Left lung (tissue), 10 donors: Measurements from ENCODE around the gene CFL1. TPM values are rescaled to one million over a fixed set of nuclear protein-coding genes. Genes with fewer than 3 reads are reported as not detected.
"Not testable (repeated sequence)": the region's sequence is repeated elsewhere in the genome, so short reads cannot be mapped to it uniquely, and the experiment has no call there.

ENCODE experiments used
- ATAC-seq: fragments of 200-7000 bp; cut with Tn5 transposase; one replicate; pipeline ENCODE4 v1.9.1; 2020; ENCODE audit warnings: moderate library complexity
- DNase-seq, 4 donors: peaks; one replicate each; pipeline ENCODE4 v3.0.0-alpha.2; 2013 to 2020
- H3K27ac ChIP-seq, 2 donors: fragments of 200-600 bp; sonication (generic) in 1 of 2; one replicate each; pipeline versions ENCODE4 v1.5.0 to v1.8.0; 2020 to 2021
- H3K27me3 ChIP-seq, 2 donors: fragments of 200-600 bp; sonication (generic) in 1 of 2; one replicate each; pipeline versions ENCODE4 v1.5.0 to v1.8.0; 2020 to 2021
- H3K36me3 ChIP-seq, 2 donors: fragments of 200-600 bp; sonication (generic) in 1 of 2; one replicate each; pipeline versions ENCODE4 v1.5.0 to v1.8.0; 2020 to 2021
- H3K4me1 ChIP-seq, 2 donors: fragments of 200-600 bp; one replicate each; pipeline ENCODE4 v1.8.0; 2021
- H3K4me3 ChIP-seq, 2 donors: fragments of 200-600 bp; sonication (generic) in 1 of 2; one replicate each; pipeline versions ENCODE4 v1.5.0 to v1.8.0; 2020 to 2021; ENCODE audit warnings: mild to moderate bottlenecking in 1 of 2
- H3K9me3 ChIP-seq, 2 donors: fragments of 200-600 bp; sonication (generic) in 1 of 2; one replicate each; pipeline versions ENCODE4 v1.5.0 to v1.8.0; 2020 to 2021
- intact Hi-C, 2 donors: fragments of 100-400 bp; cut with DNase I; formaldehyde crosslinking; loops; one replicate each; pipeline versions ENCODE4 v1.11.2 to v1.14.2; 2022
- polyA plus RNA-seq, 6 donors: library from polyadenylated mRNA; unstranded; fragments of 120-200 nt; gene quantifications; one replicate each; pipeline ENCODE4 v1.2.1, GENCODE V29; 2013; ENCODE audit not compliant: insufficient read length in 6 of 6
- total RNA-seq, 2 donors: library from RNA; stranded (reverse); fragmentation: NEBNext Ultra II Directional; extraction: Animal tissue kit (Norgen Biotek cat#: 25700); gene quantifications; one replicate each; pipeline ENCODE4 v1.2.1, GENCODE V29; 2021
- TF ChIP-seq, protein P1 (sequence below), 2 donors: fragments of 200-600 bp; sonication (generic) in 1 of 2; IDR thresholded peaks; one replicate each; pipeline versions ENCODE4 v1.5.0 to v1.8.0; 2021; ENCODE audit warnings: antibody characterized with exemption in 2 of 2
- donor health status: DM: no; HTN: yes; CAD: no.
- donor health status: DM: no; HTN: no; CAD: no.

The CFL1 gene
- total and polyA plus RNA-seq, 8 donors = 599 to 1,162 (median 777) TPM

DNA sequence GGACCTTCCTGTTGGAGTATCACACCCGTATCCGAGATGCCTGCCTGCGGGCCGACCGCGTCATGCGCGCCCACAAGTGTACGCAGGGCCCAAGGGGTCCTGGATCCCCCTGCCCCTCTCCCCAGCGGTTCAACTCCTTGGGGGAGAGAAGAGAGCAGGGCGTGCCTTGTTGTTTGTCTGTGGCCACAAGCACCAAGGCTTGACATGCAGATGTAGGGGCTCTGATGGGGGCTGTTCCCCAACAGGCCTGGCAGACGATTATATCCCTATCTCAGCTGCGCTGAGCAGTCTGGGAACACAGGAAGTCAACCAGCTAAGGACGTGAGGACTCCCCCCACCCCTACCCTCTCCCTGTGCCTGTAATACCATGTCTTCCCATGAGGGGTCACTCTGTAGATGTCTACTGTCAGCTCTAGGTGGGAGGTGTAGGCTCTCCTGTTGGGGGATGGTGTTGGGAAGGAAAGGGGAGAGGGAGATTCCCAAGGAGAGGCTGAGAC lies 6.8 kb downstream of the CFL1 start:
- DNase-seq = no peak
- intact Hi-C loops = no loop called here
- Histone ChIP-seq H3K27ac (no peak overlapping the region), H3K4me3 (no peak overlapping the region), H3K4me1 (peaks cover 4 to 27% of the 10 kb centered on the region in 2 donors), H3K9me3 (no peaks in the 10 kb centered on the region), H3K36me3 (peaks cover 6 to 59% of the 10 kb centered on the region in 2 donors), H3K27me3 (no peaks in the 10 kb centered on the region)
- TF ChIP-seq, protein P1, sequence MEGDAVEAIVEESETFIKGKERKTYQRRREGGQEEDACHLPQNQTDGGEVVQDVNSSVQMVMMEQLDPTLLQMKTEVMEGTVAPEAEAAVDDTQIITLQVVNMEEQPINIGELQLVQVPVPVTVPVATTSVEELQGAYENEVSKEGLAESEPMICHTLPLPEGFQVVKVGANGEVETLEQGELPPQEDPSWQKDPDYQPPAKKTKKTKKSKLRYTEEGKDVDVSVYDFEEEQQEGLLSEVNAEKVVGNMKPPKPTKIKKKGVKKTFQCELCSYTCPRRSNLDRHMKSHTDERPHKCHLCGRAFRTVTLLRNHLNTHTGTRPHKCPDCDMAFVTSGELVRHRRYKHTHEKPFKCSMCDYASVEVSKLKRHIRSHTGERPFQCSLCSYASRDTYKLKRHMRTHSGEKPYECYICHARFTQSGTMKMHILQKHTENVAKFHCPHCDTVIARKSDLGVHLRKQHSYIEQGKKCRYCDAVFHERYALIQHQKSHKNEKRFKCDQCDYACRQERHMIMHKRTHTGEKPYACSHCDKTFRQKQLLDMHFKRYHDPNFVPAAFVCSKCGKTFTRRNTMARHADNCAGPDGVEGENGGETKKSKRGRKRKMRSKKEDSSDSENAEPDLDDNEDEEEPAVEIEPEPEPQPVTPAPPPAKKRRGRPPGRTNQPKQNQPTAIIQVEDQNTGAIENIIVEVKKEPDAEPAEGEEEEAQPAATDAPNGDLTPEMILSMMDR (IDR thresholded peaks at IDR 0.05) = peak in 1 of 2 donors; percentile 47
- ATAC-seq = peak; percentile 6

DNA sequence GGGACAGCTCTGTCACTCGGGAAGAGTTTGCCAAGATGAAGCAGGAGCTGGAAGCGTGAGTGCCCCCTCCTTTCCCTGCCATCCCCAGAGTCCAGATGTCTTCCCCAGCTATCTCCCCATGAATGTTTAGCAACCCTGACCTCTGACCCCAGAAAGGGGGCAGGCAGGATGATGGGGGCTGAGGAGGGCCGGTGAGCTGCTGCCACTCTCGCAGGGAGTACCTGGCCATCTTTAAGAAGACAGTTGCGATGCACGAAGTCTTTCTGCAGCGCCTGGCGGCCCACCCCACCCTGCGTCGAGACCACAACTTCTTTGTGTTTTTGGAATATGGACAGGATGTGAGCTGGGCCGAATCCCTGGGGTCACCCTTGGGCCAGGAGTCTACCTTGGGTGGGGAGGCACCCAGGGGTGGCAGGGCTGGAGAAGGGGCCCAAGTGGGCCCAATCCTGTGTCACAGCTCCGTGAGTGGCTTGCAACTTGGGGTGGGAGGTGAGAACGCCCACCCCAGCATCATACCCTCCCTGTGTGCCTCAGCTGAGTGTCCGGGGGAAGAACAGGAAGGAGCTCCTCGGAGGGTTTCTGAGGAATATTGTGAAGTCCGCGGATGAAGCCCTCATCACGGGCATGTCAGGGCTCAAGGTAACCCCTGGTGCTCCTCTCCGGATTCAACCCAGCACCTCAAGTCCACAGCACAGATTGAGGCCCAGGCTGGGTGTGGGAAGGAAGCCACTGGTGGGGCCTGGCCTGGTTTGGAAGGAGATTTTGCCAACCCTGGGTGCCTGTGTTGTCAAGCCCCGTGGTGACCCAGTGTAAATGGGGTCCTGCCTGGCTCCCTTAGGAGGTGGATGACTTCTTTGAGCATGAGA lies 7.5 kb downstream of the CFL1 start:
- Histone ChIP-seq H3K36me3 (peaks cover 6 to 52% of the 10 kb centered on the region in 2 donors), H3K4me3 (no peak overlapping the region), H3K27ac (no peak overlapping the region), H3K9me3 (no peaks in the 10 kb centered on the region), H3K27me3 (no peaks in the 10 kb centered on the region), H3K4me1 (peaks cover 0 to 20% of the 10 kb centered on the region in 2 donors)
- TF ChIP-seq, protein P1 (IDR thresholded peaks at IDR 0.05) = no peak
- intact Hi-C loops = no loop called here
- DNase-seq (no peak), ATAC-seq (no peak)

DNA sequence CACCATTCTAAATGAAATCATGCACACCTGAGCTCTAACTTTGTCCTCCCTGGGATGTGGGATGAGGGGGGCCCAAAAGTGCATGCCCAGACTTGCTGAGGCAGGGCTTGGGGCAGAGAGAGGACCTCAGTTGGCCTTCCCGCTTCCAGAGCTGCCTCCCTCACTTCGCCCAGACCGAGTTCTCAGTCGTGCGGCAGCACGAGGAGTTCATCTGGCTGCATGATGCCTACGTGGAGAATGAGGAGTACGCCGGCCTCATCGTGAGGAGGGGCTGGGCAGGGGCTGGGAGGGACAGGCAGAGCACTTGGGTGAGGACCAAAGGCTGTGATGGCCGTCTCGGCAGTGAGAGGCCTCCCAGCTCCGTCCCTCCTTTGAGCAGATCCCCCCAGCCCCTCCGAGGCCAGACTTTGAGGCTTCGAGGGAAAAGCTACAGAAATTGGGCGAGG lies 8.2 kb downstream of the CFL1 start:
- TF ChIP-seq, protein P1 (IDR thresholded peaks at IDR 0.05) = no peak
- no peak overlapping the region for H3K4me3 ChIP-seq
- H3K9me3 ChIP-seq = no peaks in the 10 kb centered on the region
- no peaks in the 10 kb centered on the region for H3K27me3 ChIP-seq
- intact Hi-C loops = no loop called here
- ATAC-seq (no peak), DNase-seq (no peak)
- peaks cover 0 to 45% of the 10 kb centered on the region in 2 donors for H3K36me3 ChIP-seq
- peaks cover 0 to 14% of the 10 kb centered on the region in 2 donors for H3K4me1 ChIP-seq
- no peak overlapping the region for H3K27ac ChIP-seq

DNA sequence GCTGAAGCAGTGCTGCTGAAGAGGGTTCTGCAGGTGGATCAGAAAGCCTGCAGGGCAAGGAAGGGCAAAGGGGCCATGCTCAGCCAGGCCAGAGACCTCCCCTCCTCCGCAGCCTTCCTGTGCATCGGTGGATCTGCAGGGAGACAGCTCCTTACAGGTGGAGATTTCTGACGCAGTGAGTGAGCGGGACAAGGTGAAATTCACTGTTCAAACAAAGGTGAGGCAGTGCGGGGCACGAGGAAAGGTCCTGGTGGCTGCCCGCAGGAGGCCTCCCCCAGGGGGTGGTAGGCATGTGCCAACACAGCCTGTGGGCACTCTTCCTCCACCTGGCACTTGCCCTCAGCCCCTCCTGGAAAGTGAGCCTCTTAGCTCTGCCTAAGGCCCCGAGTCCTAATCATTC lies 8.6 kb downstream of the CFL1 start:
- peaks cover 0 to 9% of the 10 kb centered on the region in 2 donors for H3K4me1 ChIP-seq
- DNase-seq = no peak

DNA sequence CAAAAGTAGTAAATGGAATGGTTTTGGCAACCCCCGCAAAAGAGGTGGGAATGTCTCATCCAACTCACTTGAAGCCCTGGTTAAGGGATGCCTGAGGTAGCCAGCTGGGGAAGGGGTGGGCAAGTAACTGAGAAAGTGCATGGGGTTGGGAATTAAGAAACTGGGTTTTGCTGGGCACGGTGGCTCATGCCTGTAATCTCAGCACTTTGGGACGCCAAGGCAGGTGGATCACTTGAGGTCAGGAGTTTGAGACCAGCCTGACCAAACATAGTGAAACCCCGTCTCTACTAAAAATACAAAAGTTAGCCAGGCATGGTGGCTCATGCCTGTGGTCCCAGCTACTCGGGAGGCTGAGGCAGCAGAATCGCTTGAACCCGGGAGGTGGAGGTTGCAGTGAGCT lies 9.3 kb downstream of the CFL1 start:
- H3K27me3 ChIP-seq, H3K4me1 ChIP-seq, H3K9me3 ChIP-seq, H3K4me3 ChIP-seq, ATAC-seq, H3K27ac ChIP-seq, intact Hi-C loops, DNase-seq: not testable (repeated sequence)
- H3K36me3 ChIP-seq = peaks cover 0 to 34% of the 10 kb centered on the region in 2 donors

More for the DNA sequence above, 8.6 kb downstream of the CFL1 start:
- Histone ChIP-seq H3K36me3 (peaks cover 0 to 41% of the 10 kb centered on the region in 2 donors), H3K27ac (no peak overlapping the region), H3K27me3 (no peaks in the 10 kb centered on the region), H3K9me3 (no peaks in the 10 kb centered on the region), H3K4me3 (no peak overlapping the region)
- intact Hi-C loops = no loop called here
- TF ChIP-seq, protein P1 (IDR thresholded peaks at IDR 0.05) = no peak
- no peak for ATAC-seq
